ENCODE measurements around the gene EML4.

Gene EML4

GRCh38 chr2:42138163-42139015, 30.8 kb upstream of the EML4 start:
- no peak overlapping the region for H3K4me3 ChIP-seq (ENCODE audit: low read depth in 1 of 2, low read length in 2 of 2)
- H2AFZ ChIP-seq (ENCODE audit: low read depth, low read length): no peak overlapping the region
- peaks cover 40% of the 10 kb centered on the region for H3K4me1 ChIP-seq (ENCODE audit: insufficient read depth, low read length)
- H3K9me3 ChIP-seq (ENCODE audit: insufficient read depth, low read length, severe bottlenecking): no peaks in the 10 kb centered on the region
- H3K79me2 ChIP-seq (ENCODE audit: insufficient read depth, low read length): no peaks in the 10 kb centered on the region
- no peak for DNase-seq
- no peak overlapping the region for H3K4me2 ChIP-seq (ENCODE audit: insufficient read depth, low read length)
- TF ChIP-seq CTCF (IDR thresholded peaks at IDR 0.05; ENCODE audit: borderline replicate concordance, extremely low read depth, low read length, poor library complexity, severe bottlenecking): no peak
- TF ChIP-seq EZH2 (IDR thresholded peaks at IDR 0.05; ENCODE audit: borderline replicate concordance, low read depth, low read length, severe bottlenecking): no peak
- H3K9ac ChIP-seq (ENCODE audit: low read depth, low read length): no peak overlapping the region
- no peaks in the 10 kb centered on the region for H3K36me3 ChIP-seq (ENCODE audit: insufficient read depth, low read length)
- no peak overlapping the region for H3K27ac ChIP-seq (ENCODE audit: low read length)
- no peak for ATAC-seq (ENCODE audit: insufficient read depth, low read depth)
- no peaks in the 10 kb centered on the region for H3K27me3 ChIP-seq (ENCODE audit: insufficient read depth, low read length, poor library complexity)
- H4K20me1 ChIP-seq (ENCODE audit: insufficient read depth, low read length): no peaks in the 10 kb centered on the region

DNA sequence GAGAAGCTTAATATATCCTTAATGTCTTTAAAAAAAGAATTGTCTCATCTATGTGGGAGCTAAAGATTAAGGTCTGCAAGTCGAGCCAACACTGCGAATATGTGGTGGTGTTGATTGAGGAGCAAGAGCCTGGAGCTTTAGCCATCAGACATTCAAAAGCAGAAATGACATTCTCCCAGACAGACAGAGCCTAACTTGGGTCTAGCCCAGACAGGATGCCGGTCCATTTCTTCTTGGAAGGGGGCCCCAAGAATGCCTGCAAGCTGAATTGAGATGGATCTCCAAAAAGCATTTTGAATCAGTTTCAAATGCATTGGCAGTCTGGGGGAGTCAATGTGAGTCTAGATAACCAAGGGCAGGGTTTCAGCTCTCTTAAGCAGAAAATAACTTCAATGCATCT, 30.1 kb upstream of the EML4 start:
- ATAC-seq (ENCODE audit: insufficient read depth, low read depth) (no peak), DNase-seq (no peak)
- TF ChIP-seq CTCF (IDR thresholded peaks at IDR 0.05; ENCODE audit: borderline replicate concordance, extremely low read depth, low read length, poor library complexity, severe bottlenecking) (no peak), EZH2 (IDR thresholded peaks at IDR 0.05; ENCODE audit: borderline replicate concordance, low read depth, low read length, severe bottlenecking) (no peak)
- Histone ChIP-seq H3K4me2 (ENCODE audit: insufficient read depth, low read length) (no peak overlapping the region), H4K20me1 (ENCODE audit: insufficient read depth, low read length) (no peaks in the 10 kb centered on the region), H3K4me3 (ENCODE audit: low read depth in 1 of 2, low read length in 2 of 2) (no peak overlapping the region), H3K36me3 (ENCODE audit: insufficient read depth, low read length) (no peaks in the 10 kb centered on the region), H3K9me3 (ENCODE audit: insufficient read depth, low read length, severe bottlenecking) (no peaks in the 10 kb centered on the region), H3K27ac (ENCODE audit: low read length) (no peak overlapping the region), H3K79me2 (ENCODE audit: insufficient read depth, low read length) (no peaks in the 10 kb centered on the region), H3K9ac (ENCODE audit: low read depth, low read length) (no peak overlapping the region), H2AFZ (ENCODE audit: low read depth, low read length) (no peak overlapping the region), H3K4me1 (ENCODE audit: insufficient read depth, low read length) (peaks cover 35% of the 10 kb centered on the region), H3K27me3 (ENCODE audit: insufficient read depth, low read length, poor library complexity) (no peaks in the 10 kb centered on the region)

- no peak for DNase-seq
- ATAC-seq (ENCODE audit: insufficient read depth, low read depth): no peak
- TF ChIP-seq EZH2 (IDR thresholded peaks at IDR 0.05; ENCODE audit: borderline replicate concordance, low read depth, low read length, severe bottlenecking) (no peak), CTCF (IDR thresholded peaks at IDR 0.05; ENCODE audit: borderline replicate concordance, extremely low read depth, low read length, poor library complexity, severe bottlenecking) (no peak)
Observed at GRCh38 chr2:42140496-42140895, 28.7 kb upstream of the EML4 start.

More at GRCh38 chr2:42140496-42140895, 28.7 kb upstream of the EML4 start:
- Histone ChIP-seq H3K4me2 (ENCODE audit: insufficient read depth, low read length) (no peak overlapping the region), H3K36me3 (ENCODE audit: insufficient read depth, low read length) (no peaks in the 10 kb centered on the region), H3K79me2 (ENCODE audit: insufficient read depth, low read length) (no peaks in the 10 kb centered on the region), H3K4me1 (ENCODE audit: insufficient read depth, low read length) (peaks cover 35% of the 10 kb centered on the region), H2AFZ (ENCODE audit: low read depth, low read length) (no peak overlapping the region), H3K9ac (ENCODE audit: low read depth, low read length) (no peak overlapping the region), H3K27me3 (ENCODE audit: insufficient read depth, low read length, poor library complexity) (no peaks in the 10 kb centered on the region), H3K4me3 (ENCODE audit: low read depth in 1 of 2, low read length in 2 of 2) (no peak overlapping the region), H4K20me1 (ENCODE audit: insufficient read depth, low read length) (no peaks in the 10 kb centered on the region), H3K9me3 (ENCODE audit: insufficient read depth, low read length, severe bottlenecking) (no peaks in the 10 kb centered on the region), H3K27ac (ENCODE audit: low read length) (no peak overlapping the region)
